Measurements from ENCODE around the gene POU1F1. TPM values are rescaled to one million over a fixed set of nuclear protein-coding genes. Genes with fewer than 3 reads are reported as not detected.

Gene POU1F1
- total RNA-seq, 1 experiment from 2014 or later, result not detected

GRCh38 chr3:87298111-87298718, 21.8 kb upstream of the POU1F1 start:
- intact Hi-C loops (cut with micrococcal nuclease), result loop anchor here (1.0 to 10.0 kb wide), 6 partner anchors 35 to 705 kb away; no protein-coding TSS in a partner anchor
- Histone ChIP-seq H3K9me2 (replicated peaks; ENCODE audit: low read length) (no peaks in the 10 kb centered on the region), H3K9me3 (ENCODE audit: low read length) (no peaks in the 10 kb centered on the region), H3K79me2 (ENCODE audit: low read length) (no peaks in the 10 kb centered on the region), H3K4me1 (ENCODE audit: insufficient read depth, low read length) (no peaks in the 10 kb centered on the region), H2AFZ (ENCODE audit: low read length) (peak overlapping the region; percentile 42), H3K27ac (ENCODE audit: low read length) (no peak overlapping the region), H3F3A (ENCODE audit: low read length, unreplicated experiment) (no peaks in the 10 kb centered on the region), H3K4me3 (ENCODE audit: low read length) (no peak overlapping the region), H3K36me3 (ENCODE audit: low read depth, low read length) (no peaks in the 10 kb centered on the region), H3K4me2 (ENCODE audit: low read length) (peak overlapping the region; percentile 39; the same call in 1 of the 2 replicates), H3K27me3 (ENCODE audit: low read length) (no peaks in the 10 kb centered on the region), H4K20me1 (ENCODE audit: low read length) (no peaks in the 10 kb centered on the region), H3K9ac (ENCODE audit: low read length) (peak overlapping the region; percentile 7; the same call in 1 of the 2 replicates)
- peak; percentile 80 for ATAC-seq
- POLR2A ChIA-PET (ENCODE audit: unreplicated experiment), result no interaction called here
- BruUV-seq (replicated peaks), result no TSS peak
- CTCF ChIA-PET, result interaction anchor here (0.7 to 1.7 kb wide), 2 partner anchors 594 to 707 kb away, joined by 3 to 10 read pairs; no protein-coding TSS in a partner anchor
- TF ChIP-seq CTCF (conservative IDR thresholded peaks at IDR 0.05; ENCODE audit: low read depth, low read length) (peak; percentile 92), EZH2 (IDR thresholded peaks at IDR 0.05; ENCODE audit: low read length, unreplicated experiment) (no peak)
- peak; percentile 80 for DNase-seq

GRCh38 chr3:87288446-87288845, 12.1 kb upstream of the POU1F1 start:
- Histone ChIP-seq H4K20me1 (ENCODE audit: low read length) (no peaks in the 10 kb centered on the region), H3K4me1 (ENCODE audit: insufficient read depth, low read length) (peaks cover 12% of the 10 kb centered on the region), H3K9ac (ENCODE audit: low read length) (no peak overlapping the region), H3K9me2 (replicated peaks; ENCODE audit: low read length) (no peaks in the 10 kb centered on the region), H3K27me3 (ENCODE audit: low read length) (no peaks in the 10 kb centered on the region), H2AFZ (ENCODE audit: low read length) (no peak overlapping the region), H3K36me3 (ENCODE audit: low read depth, low read length) (no peaks in the 10 kb centered on the region), H3K4me2 (ENCODE audit: low read length) (no peak overlapping the region), H3K79me2 (ENCODE audit: low read length) (no peaks in the 10 kb centered on the region), H3K9me3 (ENCODE audit: low read length) (no peaks in the 10 kb centered on the region), H3K4me3 (ENCODE audit: low read length) (no peak overlapping the region), H3K27ac (ENCODE audit: low read length) (no peak overlapping the region), H3F3A (ENCODE audit: low read length, unreplicated experiment) (no peaks in the 10 kb centered on the region)
- no peak for TF ChIP-seq EZH2phosphoT487 (IDR thresholded peaks at IDR 0.05; ENCODE audit: borderline replicate concordance, low read length)
- no peak for TF ChIP-seq CTCF (conservative IDR thresholded peaks at IDR 0.05; ENCODE audit: low read depth, low read length)
- TF ChIP-seq EZH2 (IDR thresholded peaks at IDR 0.05; ENCODE audit: low read length, unreplicated experiment), result no peak
- no TSS peak for BruUV-seq (replicated peaks)
- ChIA-PET POLR2A (ENCODE audit: unreplicated experiment) (no interaction called here), CTCF (no interaction called here)
- intact Hi-C loops (cut with micrococcal nuclease), result no loop called here
- no peak for ATAC-seq
- DNase-seq, result no peak

GRCh38 chr3:87287011-87287410, 10.6 kb upstream of the POU1F1 start:
- intact Hi-C loops (cut with micrococcal nuclease), result loop anchor here (1.0 to 2.0 kb wide), 2 partner anchors 46 to 81 kb away; no protein-coding TSS in a partner anchor
- no peaks in the 10 kb centered on the region for H4K20me1 ChIP-seq (ENCODE audit: low read length)
- no peaks in the 10 kb centered on the region for H3F3A ChIP-seq (ENCODE audit: low read length, unreplicated experiment)
- no peaks in the 10 kb centered on the region for H3K79me2 ChIP-seq (ENCODE audit: low read length)
- H3K4me1 ChIP-seq (ENCODE audit: insufficient read depth, low read length), result peaks cover 12% of the 10 kb centered on the region
- CTCF ChIA-PET, result interaction anchor here (1.1 to 1.6 kb wide), 2 partner anchors 27 to 718 kb away, joined by 4 to 5 read pairs; no protein-coding TSS in a partner anchor
- BruUV-seq (replicated peaks), result no TSS peak
- no peaks in the 10 kb centered on the region for H3K27me3 ChIP-seq (ENCODE audit: low read length)
- H3K9ac ChIP-seq (ENCODE audit: low read length), result peak overlapping the region; percentile 61
- H3K9me2 ChIP-seq (replicated peaks; ENCODE audit: low read length), result no peaks in the 10 kb centered on the region
- peak; percentile 100 for ATAC-seq
- no peaks in the 10 kb centered on the region for H3K9me3 ChIP-seq (ENCODE audit: low read length)
- H3K36me3 ChIP-seq (ENCODE audit: low read depth, low read length), result no peaks in the 10 kb centered on the region
- POLR2A ChIA-PET (ENCODE audit: unreplicated experiment), result interaction anchor here (0.6 to 1.0 kb wide), 2 partner anchors 60 to 296 kb away, joined by 3 to 5 read pairs; partner anchors contain the start of genes CHMP2B and VGLL3
- peak overlapping the region; percentile 86 for H3K27ac ChIP-seq (ENCODE audit: low read length)
- peak overlapping the region; percentile 39 for H3K4me2 ChIP-seq (ENCODE audit: low read length)
- TF ChIP-seq EZH2 (IDR thresholded peaks at IDR 0.05; ENCODE audit: low read length, unreplicated experiment), result no peak
- no peak for TF ChIP-seq EZH2phosphoT487 (IDR thresholded peaks at IDR 0.05; ENCODE audit: borderline replicate concordance, low read length)
- no peak for TF ChIP-seq CTCF (conservative IDR thresholded peaks at IDR 0.05; ENCODE audit: low read depth, low read length)
- H2AFZ ChIP-seq (ENCODE audit: low read length), result peak overlapping the region; percentile 31; the same call in 1 of the 2 replicates
- DNase-seq, result peak; percentile 92
- H3K4me3 ChIP-seq (ENCODE audit: low read length), result no peak overlapping the region

All from PC-3 (cell line).